ENCODE data around the gene COX4I1.

COX4I1 gene

DNA sequence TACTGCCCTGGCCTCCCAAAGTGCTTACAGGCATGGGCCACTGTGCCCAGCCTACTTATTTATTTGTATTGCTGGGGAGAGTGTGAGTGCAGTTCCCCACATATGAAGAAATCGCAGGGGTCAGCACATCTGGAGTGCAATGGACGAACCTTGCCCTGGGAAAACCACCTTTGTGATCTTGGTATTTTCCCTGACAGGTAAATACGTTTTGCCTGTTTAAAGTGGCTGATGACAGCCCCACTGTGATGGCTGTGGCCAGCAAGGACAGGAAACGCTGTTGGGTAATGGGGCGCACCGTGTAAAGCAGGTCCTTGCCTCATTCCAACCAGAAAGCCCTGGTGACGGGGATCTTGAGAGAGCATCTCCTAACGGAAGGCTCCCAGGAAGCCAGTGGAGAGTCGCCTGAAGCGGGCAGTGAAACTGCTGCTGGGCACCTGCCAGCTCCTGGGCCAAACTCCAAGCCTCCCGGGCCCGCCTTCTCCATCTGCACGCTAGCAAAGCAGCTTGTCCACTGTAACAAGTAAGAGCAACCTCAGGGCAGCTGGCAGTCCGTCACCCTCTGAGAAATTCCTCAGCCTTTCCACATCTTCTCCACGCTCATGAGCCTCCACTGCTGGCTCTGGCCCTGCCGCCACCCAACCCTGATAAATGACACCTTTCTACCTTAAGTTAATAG lies 17.7 kb upstream of the COX4I1 start:
- Histone ChIP-seq H3K9ac (ENCODE audit: low read depth, low read length, poor library complexity, severe bottlenecking) (no peak overlapping the region), H2AFZ (ENCODE audit: low read length) (no peak overlapping the region), H3K9me3 (ENCODE audit: insufficient read depth, low read depth, low read length) (no peaks in the 10 kb centered on the region), H3K4me1 (ENCODE audit: insufficient read depth, low read length, poor library complexity, severe bottlenecking) (no peaks in the 10 kb centered on the region), H3K9me2 (replicated peaks; ENCODE audit: low read depth, low read length) (no peaks in the 10 kb centered on the region), H3K79me2 (ENCODE audit: insufficient read depth, low read length) (no peaks in the 10 kb centered on the region), H3K27me3 (ENCODE audit: insufficient read depth, low read length, poor library complexity, severe bottlenecking) (no peaks in the 10 kb centered on the region), H4K20me1 (ENCODE audit: insufficient read depth, low read length, poor library complexity, severe bottlenecking) (no peaks in the 10 kb centered on the region), H3K36me3 (ENCODE audit: insufficient read depth, low read length) (peaks cover 62% of the 10 kb centered on the region; the same call in 1 of the 2 replicates), H3K4me2 (ENCODE audit: low read depth, low read length, poor library complexity, severe bottlenecking) (no peak overlapping the region), H3K4me3 (ENCODE audit: low read length, poor library complexity, severe bottlenecking) (no peak overlapping the region), H3F3A (ENCODE audit: low read depth) (no peaks in the 10 kb centered on the region)
- no peak for TF ChIP-seq EZH2phosphoT487 (IDR thresholded peaks at IDR 0.05; ENCODE audit: borderline replicate concordance)
- TF ChIP-seq, protein P1, sequence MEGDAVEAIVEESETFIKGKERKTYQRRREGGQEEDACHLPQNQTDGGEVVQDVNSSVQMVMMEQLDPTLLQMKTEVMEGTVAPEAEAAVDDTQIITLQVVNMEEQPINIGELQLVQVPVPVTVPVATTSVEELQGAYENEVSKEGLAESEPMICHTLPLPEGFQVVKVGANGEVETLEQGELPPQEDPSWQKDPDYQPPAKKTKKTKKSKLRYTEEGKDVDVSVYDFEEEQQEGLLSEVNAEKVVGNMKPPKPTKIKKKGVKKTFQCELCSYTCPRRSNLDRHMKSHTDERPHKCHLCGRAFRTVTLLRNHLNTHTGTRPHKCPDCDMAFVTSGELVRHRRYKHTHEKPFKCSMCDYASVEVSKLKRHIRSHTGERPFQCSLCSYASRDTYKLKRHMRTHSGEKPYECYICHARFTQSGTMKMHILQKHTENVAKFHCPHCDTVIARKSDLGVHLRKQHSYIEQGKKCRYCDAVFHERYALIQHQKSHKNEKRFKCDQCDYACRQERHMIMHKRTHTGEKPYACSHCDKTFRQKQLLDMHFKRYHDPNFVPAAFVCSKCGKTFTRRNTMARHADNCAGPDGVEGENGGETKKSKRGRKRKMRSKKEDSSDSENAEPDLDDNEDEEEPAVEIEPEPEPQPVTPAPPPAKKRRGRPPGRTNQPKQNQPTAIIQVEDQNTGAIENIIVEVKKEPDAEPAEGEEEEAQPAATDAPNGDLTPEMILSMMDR (conservative IDR thresholded peaks at IDR 0.05; ENCODE audit: low read length) = no peak

DNA sequence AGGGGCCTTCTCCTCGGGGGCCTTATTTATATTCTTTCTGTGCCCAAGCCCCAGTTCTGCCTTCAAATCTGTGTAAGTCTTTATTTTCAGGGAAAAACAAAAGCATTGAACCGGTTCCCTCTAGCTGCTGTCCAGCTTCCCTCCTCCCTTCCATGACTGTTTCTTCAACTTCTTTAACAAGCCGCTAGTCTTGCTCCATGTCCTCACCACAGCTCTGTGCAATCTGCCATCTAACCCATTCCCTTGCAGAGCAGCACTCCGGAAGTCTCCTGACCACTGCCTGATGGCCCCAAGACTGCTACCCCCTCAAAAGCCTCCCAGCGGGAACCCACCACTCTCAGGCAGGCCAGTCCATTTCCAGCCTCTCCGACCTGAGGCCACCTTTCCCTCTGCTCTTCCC lies 17.0 kb upstream of the COX4I1 start:
- Histone ChIP-seq H3K9me2 (replicated peaks; ENCODE audit: low read depth, low read length) (no peaks in the 10 kb centered on the region), H3K27me3 (ENCODE audit: insufficient read depth, low read length, poor library complexity, severe bottlenecking) (no peaks in the 10 kb centered on the region), H3K79me2 (ENCODE audit: insufficient read depth, low read length) (0 out of 2 replicates have a peak, but pooled peaks cover 4% of the 10 kb centered on the region), H3K9me3 (ENCODE audit: insufficient read depth, low read depth, low read length) (no peaks in the 10 kb centered on the region), H3K9ac (ENCODE audit: low read depth, low read length, poor library complexity, severe bottlenecking) (no peak overlapping the region), H2AFZ (ENCODE audit: low read length) (no peak overlapping the region), H3K4me3 (ENCODE audit: low read length, poor library complexity, severe bottlenecking) (no peak overlapping the region), H3K36me3 (ENCODE audit: insufficient read depth, low read length) (peaks cover 62% of the 10 kb centered on the region; the same call in 1 of the 2 replicates), H3F3A (ENCODE audit: low read depth) (no peaks in the 10 kb centered on the region), H3K4me1 (ENCODE audit: insufficient read depth, low read length, poor library complexity, severe bottlenecking) (no peaks in the 10 kb centered on the region), H3K4me2 (ENCODE audit: low read depth, low read length, poor library complexity, severe bottlenecking) (no peak overlapping the region), H4K20me1 (ENCODE audit: insufficient read depth, low read length, poor library complexity, severe bottlenecking) (no peaks in the 10 kb centered on the region)
- no peak for TF ChIP-seq EZH2phosphoT487 (IDR thresholded peaks at IDR 0.05; ENCODE audit: borderline replicate concordance)
- TF ChIP-seq, protein P1 (conservative IDR thresholded peaks at IDR 0.05; ENCODE audit: low read length) = no peak

DNA sequence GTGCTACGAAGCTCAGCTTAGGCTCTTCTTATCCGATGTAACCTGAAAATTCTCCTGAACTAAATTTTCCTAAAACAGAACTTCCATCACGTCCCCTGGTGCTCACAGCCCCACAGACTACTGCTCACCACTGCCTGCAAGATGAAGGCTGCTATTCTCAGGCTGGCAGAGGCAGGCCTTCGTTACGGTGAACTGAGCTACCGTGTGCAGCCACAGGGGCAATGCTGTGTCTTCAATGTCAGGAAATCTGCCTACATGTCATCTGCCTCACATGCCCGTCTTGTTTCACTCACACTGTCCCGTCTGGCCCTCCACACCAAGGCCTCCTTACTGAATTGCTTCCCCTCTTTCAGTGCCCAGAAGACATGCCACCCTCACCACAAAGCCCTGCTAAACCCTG lies 16.1 kb upstream of the COX4I1 start:
- Histone ChIP-seq H3K9me2 (replicated peaks; ENCODE audit: low read depth, low read length) (no peaks in the 10 kb centered on the region), H3K9ac (ENCODE audit: low read depth, low read length, poor library complexity, severe bottlenecking) (no peak overlapping the region), H3K4me3 (ENCODE audit: low read length, poor library complexity, severe bottlenecking) (no peak overlapping the region), H3K79me2 (ENCODE audit: insufficient read depth, low read length) (0 out of 2 replicates have a peak, but pooled peaks cover 4% of the 10 kb centered on the region), H3K27me3 (ENCODE audit: insufficient read depth, low read length, poor library complexity, severe bottlenecking) (no peaks in the 10 kb centered on the region), H3K9me3 (ENCODE audit: insufficient read depth, low read depth, low read length) (no peaks in the 10 kb centered on the region), H3F3A (ENCODE audit: low read depth) (no peaks in the 10 kb centered on the region), H2AFZ (ENCODE audit: low read length) (no peak overlapping the region), H3K4me2 (ENCODE audit: low read depth, low read length, poor library complexity, severe bottlenecking) (no peak overlapping the region), H3K36me3 (ENCODE audit: insufficient read depth, low read length) (peaks cover 61% of the 10 kb centered on the region; the same call in 1 of the 2 replicates), H4K20me1 (ENCODE audit: insufficient read depth, low read length, poor library complexity, severe bottlenecking) (no peaks in the 10 kb centered on the region), H3K4me1 (ENCODE audit: insufficient read depth, low read length, poor library complexity, severe bottlenecking) (no peaks in the 10 kb centered on the region)
- TF ChIP-seq, protein P1 (conservative IDR thresholded peaks at IDR 0.05; ENCODE audit: low read length) = no peak
- TF ChIP-seq EZH2phosphoT487 (IDR thresholded peaks at IDR 0.05; ENCODE audit: borderline replicate concordance) = no peak

Measured in Loucy (cell line).